ENCODE measurements around the gene LRBA.

LRBA gene

DNA sequence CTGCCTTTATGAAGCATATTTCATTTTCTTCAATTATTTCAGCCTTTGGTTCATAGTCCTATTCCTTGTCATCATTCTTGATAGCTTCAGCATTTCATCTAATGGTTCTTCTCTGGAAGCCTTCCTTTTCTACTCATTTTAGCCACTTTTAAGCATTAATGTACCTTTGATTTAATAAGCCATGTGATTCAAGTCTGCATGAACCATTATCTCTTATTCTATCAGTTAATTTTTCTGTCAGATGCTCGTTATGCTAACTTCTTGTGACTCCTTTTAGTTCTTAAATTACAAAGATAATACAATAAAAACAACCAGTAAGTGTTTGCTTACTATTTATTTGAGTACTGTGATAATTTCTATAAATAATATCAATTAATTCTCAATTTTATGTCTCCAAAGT, 643.2 kb downstream of the LRBA start:
- Histone ChIP-seq H3K9ac (ENCODE audit: low read depth, low read length) (no peak overlapping the region), H3K4me1 (ENCODE audit: insufficient read depth, low read length) (peaks cover 6% of the 10 kb centered on the region), H3K36me3 (ENCODE audit: insufficient read depth, low read length) (no peaks in the 10 kb centered on the region), H3K9me3 (ENCODE audit: control insufficient read depth, insufficient read depth, low read length) (no peaks in the 10 kb centered on the region)

DNA sequence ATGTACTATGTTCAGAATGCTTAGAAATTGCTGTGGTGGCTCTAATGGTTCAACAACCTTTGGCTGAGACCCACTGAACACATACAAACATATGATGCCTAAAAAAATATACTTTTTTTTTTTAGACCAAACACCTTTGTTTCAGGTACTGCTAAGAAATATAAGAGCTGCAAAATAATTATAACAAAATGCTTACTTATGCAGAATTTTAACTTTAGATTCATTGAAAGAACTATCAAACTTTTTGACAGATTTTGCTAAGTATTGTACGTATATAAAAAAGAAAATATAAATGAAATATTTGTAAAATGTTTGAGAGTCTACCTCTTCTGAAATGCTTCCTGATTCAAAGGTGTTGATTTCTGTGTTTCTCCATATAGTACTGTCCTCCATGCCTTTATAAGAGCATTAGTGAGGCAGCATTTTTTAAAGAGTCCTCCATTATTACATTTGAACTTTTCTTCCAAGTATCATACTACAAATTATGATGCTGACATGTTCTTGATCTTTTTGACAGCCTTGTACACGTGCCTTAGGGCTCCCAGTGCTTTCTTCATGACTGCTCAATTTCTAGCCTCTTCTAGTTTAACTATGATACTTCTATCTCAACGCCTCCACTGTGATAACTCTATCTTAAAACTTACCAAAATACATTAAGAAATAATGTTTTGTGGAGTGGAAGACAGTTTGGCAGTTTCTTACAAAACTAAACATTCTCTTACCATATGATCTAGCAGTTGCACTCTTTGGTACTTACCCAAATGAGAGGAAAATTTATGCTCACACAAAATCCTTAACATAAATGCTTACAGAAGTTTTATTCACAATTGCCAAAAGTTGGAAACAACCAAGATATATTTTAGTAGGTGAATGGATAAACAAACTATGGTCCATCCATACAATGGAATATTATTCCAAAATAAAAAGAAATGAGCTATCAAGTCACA, 645.4 kb downstream of the LRBA start:
- H3K4me1 ChIP-seq (ENCODE audit: insufficient read depth, low read length), result peaks cover 15% of the 10 kb centered on the region
- no peak overlapping the region for H3K9ac ChIP-seq (ENCODE audit: low read depth, low read length)
- H3K36me3 ChIP-seq (ENCODE audit: insufficient read depth, low read length), result no peaks in the 10 kb centered on the region
- no peaks in the 10 kb centered on the region for H3K9me3 ChIP-seq (ENCODE audit: control insufficient read depth, insufficient read depth, low read length)

DNA sequence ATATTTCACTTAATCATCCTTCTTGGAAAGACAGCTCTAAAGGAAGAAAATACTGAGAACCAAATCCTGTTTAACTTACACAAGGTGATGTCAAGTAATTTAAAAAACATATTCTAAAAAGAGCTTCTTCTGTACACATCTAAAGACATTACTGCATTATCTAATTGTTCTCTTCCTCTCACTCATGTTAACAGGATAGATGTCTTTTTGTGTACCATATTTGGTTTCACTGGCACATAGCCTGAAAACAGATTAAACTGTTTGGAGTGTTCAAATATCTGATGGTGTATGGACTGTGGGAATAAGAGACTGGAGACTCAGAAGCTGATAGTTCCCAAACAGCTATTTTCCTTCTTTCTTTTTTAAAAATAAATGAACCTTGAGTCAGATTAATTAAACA, 646.4 kb downstream of the LRBA start:
- Histone ChIP-seq H3K9ac (ENCODE audit: low read depth, low read length) (no peak overlapping the region), H3K36me3 (ENCODE audit: insufficient read depth, low read length) (no peaks in the 10 kb centered on the region), H3K9me3 (ENCODE audit: control insufficient read depth, insufficient read depth, low read length) (no peaks in the 10 kb centered on the region), H3K4me1 (ENCODE audit: insufficient read depth, low read length) (peaks cover 15% of the 10 kb centered on the region)

DNA sequence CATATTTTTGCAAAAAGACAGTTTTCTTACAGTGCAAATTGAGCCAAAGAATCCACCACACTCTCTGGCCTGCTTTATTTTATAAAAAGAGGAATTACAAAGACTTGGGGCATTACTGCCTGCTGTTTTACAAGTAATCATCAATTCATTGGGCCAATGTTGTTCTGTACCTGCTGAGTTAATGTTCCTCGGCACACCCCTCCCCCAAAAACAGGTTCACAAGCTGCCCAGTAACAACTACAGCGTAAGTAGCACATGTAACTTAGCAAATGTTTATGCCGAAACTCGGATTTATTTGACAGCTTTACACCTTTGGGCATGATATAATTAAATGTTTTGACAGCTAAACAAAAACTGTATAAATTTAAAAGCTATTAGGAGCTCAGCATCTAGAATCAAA, 647.8 kb downstream of the LRBA start:
- Histone ChIP-seq H3K9ac (ENCODE audit: low read depth, low read length) (no peak overlapping the region), H3K9me3 (ENCODE audit: control insufficient read depth, insufficient read depth, low read length) (no peaks in the 10 kb centered on the region), H3K4me1 (ENCODE audit: insufficient read depth, low read length) (peaks cover 15% of the 10 kb centered on the region), H3K36me3 (ENCODE audit: insufficient read depth, low read length) (no peaks in the 10 kb centered on the region)

DNA sequence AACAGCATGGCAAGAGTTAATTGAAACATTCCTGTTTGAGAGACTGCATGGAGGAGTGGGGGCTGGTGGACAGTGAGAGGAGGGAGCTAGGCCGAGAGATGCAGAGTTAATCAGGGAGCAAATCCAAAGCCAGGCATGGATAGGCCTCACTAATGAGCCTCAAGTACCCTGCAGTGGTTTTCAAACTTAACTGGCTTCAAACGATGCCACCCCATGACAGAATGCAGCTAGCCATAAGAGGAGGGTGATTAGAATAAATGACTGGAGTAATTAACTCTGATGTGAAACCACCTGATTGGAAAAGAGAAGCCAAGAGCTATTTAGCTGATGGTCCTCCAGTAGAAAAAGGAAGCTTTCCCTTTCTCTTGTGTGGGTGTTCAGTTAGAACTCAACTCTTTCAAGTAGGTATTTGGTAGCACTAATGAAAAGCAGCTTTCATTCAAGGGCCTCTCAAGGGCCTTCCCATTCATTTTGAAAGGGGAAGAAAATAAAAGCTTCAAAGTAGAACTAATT, 648.5 kb downstream of the LRBA start:
- H3K9ac ChIP-seq (ENCODE audit: low read depth, low read length), result 0 out of 2 replicates have a peak overlapping the region, but pooled peaks have one; percentile 13
- H3K36me3 ChIP-seq (ENCODE audit: insufficient read depth, low read length), result no peaks in the 10 kb centered on the region
- peaks cover 15% of the 10 kb centered on the region for H3K4me1 ChIP-seq (ENCODE audit: insufficient read depth, low read length)
- H3K9me3 ChIP-seq (ENCODE audit: control insufficient read depth, insufficient read depth, low read length), result no peaks in the 10 kb centered on the region

DNA sequence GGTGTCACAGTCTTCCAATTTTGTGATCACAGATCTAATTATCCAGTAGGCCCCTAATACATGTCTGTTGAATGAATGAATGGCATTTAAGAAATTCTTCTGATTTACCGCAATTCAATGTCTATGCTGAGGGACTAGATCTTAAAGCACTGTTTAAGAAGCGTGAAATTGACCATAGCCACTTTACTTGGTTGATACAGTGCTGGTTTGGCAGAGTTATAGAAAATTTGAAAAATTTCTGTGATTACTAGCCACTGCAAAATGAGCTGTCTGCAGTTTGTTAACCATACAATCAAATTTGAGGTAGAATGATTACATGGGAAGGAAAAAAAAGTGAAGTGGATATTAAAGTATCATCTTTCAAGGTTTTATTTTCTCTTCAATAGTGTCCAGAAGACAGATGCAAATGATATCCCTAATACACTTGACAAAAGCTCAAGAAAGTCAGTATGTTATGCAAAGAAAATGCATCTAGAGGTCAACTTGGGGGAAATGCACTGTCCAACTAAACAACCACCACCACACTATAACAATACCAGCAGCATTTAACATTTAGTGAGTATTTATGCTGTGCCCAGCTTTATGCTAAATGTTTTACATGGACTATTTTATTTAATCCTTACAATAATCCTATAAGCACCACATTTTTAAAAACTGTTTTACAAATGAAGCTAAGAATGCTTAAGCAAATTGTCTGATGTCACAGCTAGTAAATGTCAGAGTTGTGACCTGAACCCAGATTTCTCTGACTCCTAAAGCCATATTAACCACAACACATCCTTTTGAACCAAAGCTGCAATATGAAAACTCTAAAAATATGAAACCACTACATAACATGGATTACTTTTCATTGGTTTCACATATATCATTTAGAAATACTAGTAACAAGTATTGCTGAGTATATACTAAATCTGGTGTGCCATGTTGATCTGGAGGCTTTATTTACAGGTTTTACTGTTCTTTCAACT, 651.1 kb downstream of the LRBA start:
- Histone ChIP-seq H3K4me1 (ENCODE audit: insufficient read depth, low read length) (peaks cover 15% of the 10 kb centered on the region), H3K9ac (ENCODE audit: low read depth, low read length) (no peak overlapping the region), H3K9me3 (ENCODE audit: control insufficient read depth, insufficient read depth, low read length) (no peaks in the 10 kb centered on the region), H3K36me3 (ENCODE audit: insufficient read depth, low read length) (no peaks in the 10 kb centered on the region)

DNA sequence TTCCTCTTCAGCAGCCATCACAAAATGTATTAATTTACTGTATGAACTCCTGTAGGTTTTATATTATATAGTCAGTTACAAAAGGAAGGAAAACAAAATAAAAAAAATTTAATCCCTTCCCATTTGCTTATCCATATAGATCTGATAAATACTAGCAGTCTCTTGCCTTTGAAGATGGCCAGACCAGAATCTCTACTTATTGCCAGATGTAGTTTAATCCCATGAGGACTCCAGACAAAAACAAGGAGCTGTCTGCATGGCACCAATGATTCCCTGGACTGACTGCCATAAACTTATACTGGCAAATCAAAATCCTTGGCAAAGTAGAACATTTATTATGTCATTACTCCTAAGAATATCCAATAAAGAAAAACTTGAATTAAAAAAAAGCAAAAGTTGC, 656.4 kb downstream of the LRBA start:
- Histone ChIP-seq H3K4me1 (ENCODE audit: insufficient read depth, low read length) (no peaks in the 10 kb centered on the region), H3K36me3 (ENCODE audit: insufficient read depth, low read length) (no peaks in the 10 kb centered on the region), H3K9ac (ENCODE audit: low read depth, low read length) (no peak overlapping the region), H3K9me3 (ENCODE audit: control insufficient read depth, insufficient read depth, low read length) (no peaks in the 10 kb centered on the region)

DNA sequence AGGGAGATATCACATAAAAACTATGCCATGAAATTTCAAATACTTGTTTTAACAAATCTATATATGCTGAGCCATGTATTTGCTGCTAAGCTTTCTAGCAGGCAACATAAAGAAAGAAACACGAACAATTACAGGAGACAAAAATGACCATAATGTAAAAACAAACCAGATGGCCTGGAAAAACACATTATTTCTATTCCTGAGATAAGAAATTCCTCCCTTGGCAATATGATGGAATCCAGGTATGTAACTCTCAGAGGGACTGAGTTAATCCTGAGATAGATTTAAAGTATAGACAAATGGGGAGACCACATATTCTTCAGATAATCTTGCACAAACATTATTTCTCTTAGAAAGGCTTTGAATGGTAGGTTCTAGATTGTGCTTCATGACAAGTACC, 657.3 kb downstream of the LRBA start:
- Histone ChIP-seq H3K9me3 (ENCODE audit: control insufficient read depth, insufficient read depth, low read length) (no peaks in the 10 kb centered on the region), H3K9ac (ENCODE audit: low read depth, low read length) (no peak overlapping the region), H3K4me1 (ENCODE audit: insufficient read depth, low read length) (no peaks in the 10 kb centered on the region), H3K36me3 (ENCODE audit: insufficient read depth, low read length) (no peaks in the 10 kb centered on the region)

DNA sequence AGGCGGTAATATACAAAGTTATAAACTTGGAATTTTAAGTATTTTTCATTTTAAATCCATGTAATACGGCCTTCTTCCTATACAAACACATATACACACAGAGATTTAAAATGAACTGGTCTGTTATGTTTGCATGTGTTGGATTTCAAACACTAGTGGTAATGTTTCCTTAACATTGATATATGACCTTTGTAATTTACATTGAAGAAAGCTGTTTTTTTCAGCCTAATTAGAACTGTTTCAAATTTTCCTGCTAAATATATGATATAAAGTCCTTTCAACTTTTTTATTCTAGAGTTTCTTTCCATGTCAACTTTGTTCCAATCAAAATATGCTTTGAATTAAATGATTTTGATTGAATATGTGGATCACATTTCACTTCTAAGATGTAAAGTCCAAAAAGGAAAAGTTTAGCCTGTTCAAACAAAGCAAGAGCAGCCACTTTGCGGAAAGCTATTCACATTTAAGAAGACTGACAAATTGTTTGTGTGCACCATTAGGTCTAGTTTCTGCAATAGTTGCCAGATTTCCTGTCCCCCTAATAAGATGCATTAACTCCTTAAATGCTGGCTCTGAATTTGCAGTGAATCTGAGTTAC, 659.1 kb downstream of the LRBA start:
- Histone ChIP-seq H3K36me3 (ENCODE audit: insufficient read depth, low read length) (no peaks in the 10 kb centered on the region), H3K9ac (ENCODE audit: low read depth, low read length) (no peak overlapping the region), H3K4me1 (ENCODE audit: insufficient read depth, low read length) (no peaks in the 10 kb centered on the region), H3K9me3 (ENCODE audit: control insufficient read depth, insufficient read depth, low read length) (no peaks in the 10 kb centered on the region)

DNA sequence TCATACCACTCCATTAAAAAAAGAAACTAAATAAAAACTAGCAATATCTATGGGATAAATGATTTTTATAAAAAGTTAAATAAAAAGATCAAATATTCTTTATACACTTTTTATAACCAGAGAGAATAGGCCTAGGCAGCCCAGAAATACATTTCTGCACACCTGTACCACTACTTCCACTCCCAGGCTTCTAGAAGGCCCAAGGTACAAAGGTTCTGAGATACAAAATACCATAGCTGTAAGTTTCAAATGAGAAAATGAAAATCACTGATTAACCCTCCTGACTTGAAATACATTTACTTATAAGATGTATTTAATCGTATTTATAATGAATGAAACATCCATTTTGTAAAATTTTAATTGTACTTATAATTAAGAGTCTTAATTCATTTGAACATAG, 659.7 kb downstream of the LRBA start:
- Histone ChIP-seq H3K9me3 (ENCODE audit: control insufficient read depth, insufficient read depth, low read length) (no peaks in the 10 kb centered on the region), H3K9ac (ENCODE audit: low read depth, low read length) (no peak overlapping the region), H3K4me1 (ENCODE audit: insufficient read depth, low read length) (no peaks in the 10 kb centered on the region)

DNA sequence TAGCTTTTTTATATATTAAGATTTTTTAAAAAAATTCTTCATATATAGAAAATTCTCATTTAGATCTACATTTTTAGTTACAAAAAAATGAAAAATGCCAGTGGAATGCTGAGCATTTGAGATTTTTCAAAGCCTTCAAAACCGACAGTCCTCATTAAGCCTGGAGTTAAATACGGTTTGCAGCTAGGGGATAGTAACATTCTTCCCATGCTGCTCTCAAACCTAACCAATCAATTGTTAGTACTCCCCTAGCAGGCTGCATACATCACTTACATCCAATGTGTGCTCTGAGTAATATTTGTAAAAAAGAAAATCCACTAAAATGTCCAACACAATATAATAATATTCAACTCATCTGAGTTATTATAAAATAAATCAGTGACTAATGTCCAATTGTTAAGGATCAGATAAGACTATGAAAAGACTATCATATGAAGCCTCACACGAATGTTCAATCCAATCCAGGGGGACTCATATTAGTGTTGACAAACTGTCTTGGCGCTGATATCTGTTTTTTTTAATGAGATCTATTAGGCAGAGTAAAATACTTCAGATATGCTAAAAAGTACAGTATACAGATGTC, 660.8 kb downstream of the LRBA start:
- no peaks in the 10 kb centered on the region for H3K36me3 ChIP-seq (ENCODE audit: insufficient read depth, low read length)
- no peaks in the 10 kb centered on the region for H3K9me3 ChIP-seq (ENCODE audit: control insufficient read depth, insufficient read depth, low read length)
- H3K4me1 ChIP-seq (ENCODE audit: insufficient read depth, low read length), result no peaks in the 10 kb centered on the region
- H3K9ac ChIP-seq (ENCODE audit: low read depth, low read length), result no peak overlapping the region

More for the DNA sequence above, 659.7 kb downstream of the LRBA start:
- no peaks in the 10 kb centered on the region for H3K36me3 ChIP-seq (ENCODE audit: insufficient read depth, low read length)

DNA sequence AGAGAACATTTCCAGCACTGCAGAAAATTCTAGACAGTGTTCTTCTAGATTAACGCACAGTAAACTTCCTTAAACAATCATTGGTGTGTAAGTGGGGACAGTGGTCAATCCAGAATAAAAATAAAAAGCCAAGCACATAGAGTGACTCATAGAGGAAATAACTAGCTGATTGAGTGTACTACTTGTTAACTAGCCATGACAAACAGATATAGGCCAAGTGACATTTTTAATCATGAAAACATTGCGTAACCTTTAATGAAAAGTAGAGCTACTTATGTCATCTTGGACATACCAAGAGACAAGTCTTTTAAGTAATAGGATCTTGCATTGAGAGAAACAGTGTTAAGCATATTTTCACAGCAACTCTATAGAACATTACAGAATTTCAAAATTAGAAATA, 667.0 kb downstream of the LRBA start:
- Histone ChIP-seq H3K36me3 (ENCODE audit: insufficient read depth, low read length) (no peaks in the 10 kb centered on the region), H3K4me1 (ENCODE audit: insufficient read depth, low read length) (no peaks in the 10 kb centered on the region), H3K9ac (ENCODE audit: low read depth, low read length) (no peak overlapping the region), H3K9me3 (ENCODE audit: control insufficient read depth, insufficient read depth, low read length) (no peaks in the 10 kb centered on the region)

DNA sequence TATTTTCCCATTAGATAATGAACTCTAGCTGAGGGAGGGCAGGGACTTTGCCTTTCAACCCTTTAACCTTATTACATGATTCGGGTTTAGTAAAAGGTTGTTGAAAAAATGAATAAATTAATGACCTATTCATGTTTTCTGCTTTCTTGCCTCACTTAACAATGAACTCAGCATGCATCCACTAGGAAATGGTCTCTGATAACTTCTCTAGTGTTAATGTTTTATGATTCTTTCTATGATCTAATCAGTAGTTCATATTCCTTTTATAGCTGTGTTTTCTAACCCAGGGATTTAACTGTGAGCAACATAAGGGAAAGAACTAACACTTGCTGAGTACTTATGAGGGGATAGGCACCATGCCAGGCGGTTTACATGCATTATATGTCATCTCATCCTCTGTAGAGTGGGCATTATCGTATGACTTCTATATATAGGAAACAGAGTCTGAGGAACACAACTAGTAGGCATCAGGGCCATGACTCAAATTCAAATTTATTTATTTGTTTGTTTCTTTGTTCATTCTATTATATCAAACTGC, 669.8 kb downstream of the LRBA start:
- Histone ChIP-seq H3K9me3 (ENCODE audit: control insufficient read depth, insufficient read depth, low read length) (no peaks in the 10 kb centered on the region), H3K36me3 (ENCODE audit: insufficient read depth, low read length) (no peaks in the 10 kb centered on the region), H3K9ac (ENCODE audit: low read depth, low read length) (no peak overlapping the region), H3K4me1 (ENCODE audit: insufficient read depth, low read length) (no peaks in the 10 kb centered on the region)

DNA sequence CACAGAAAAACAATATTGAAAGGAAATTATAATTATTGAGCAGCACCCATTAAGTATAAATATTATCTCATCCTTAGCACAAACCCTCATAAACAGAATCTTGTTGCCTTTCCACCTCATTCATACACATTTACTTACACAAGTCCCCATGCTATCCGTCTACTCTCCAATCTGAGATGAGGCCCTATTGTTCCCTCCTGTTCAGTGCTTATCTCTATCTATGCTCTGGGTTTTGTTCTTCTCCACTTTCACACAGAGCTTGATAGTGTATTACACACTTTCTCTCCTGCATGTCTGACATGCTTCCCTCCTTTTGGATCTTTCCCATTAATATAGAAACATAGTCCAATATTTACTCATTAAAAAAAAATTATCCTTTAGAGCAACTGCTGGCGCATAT, 671.3 kb downstream of the LRBA start:
- Histone ChIP-seq H3K36me3 (ENCODE audit: insufficient read depth, low read length) (no peaks in the 10 kb centered on the region), H3K9ac (ENCODE audit: low read depth, low read length) (no peak overlapping the region), H3K9me3 (ENCODE audit: control insufficient read depth, insufficient read depth, low read length) (no peaks in the 10 kb centered on the region), H3K4me1 (ENCODE audit: insufficient read depth, low read length) (no peaks in the 10 kb centered on the region)

Measured in ES-I3 (cell line).